Esophagus squamous epithelium (tissue), 5 donors: ENCODE results near the gene IDH1. TPM values are rescaled to one million over a fixed set of nuclear protein-coding genes. Genes with fewer than 3 reads are reported as not detected.

Experiments used
- DNase-seq: peaks from one replicate; lab custom pipeline; 2025; lab: John Stamatoyannopoulos, UW
- H3K27ac ChIP-seq, 4 donors: fragments of 200-600 bp; sonication (generic); one replicate each; pipeline ENCODE4 v1.5.1; 2016 to 2019; ENCODE audit warnings: mild to moderate bottlenecking in 1 of 4
- H3K27me3 ChIP-seq, 4 donors: fragments of 200-600 bp; sonication (generic); 1 replicate in 3 of 4; 2 replicates in 1 of 4; pipeline versions ENCODE4 v1.5.1 to v1.6.0; 2017 to 2021; ENCODE audit warnings: antibody characterized with exemption in 1 of 4
- H3K36me3 ChIP-seq, 3 donors: fragments of 200-600 bp; sonication (generic); one replicate each; pipeline ENCODE4 v1.5.1; 2016 to 2019
- H3K4me1 ChIP-seq, 3 donors: fragments of 200-600 bp; sonication (generic); one replicate each; pipeline ENCODE4 v1.5.1; 2017 to 2019
- H3K4me3 ChIP-seq, 4 donors: fragments of 200-600 bp; sonication (generic); 1 replicate in 3 of 4; 2 replicates in 1 of 4; pipeline ENCODE4 v1.5.1; 2016 to 2019; ENCODE audit warnings: mild to moderate bottlenecking in 2 of 4, moderate library complexity in 1 of 4
- H3K9me3 ChIP-seq, 3 donors: fragments of 200-600 bp; sonication (generic); one replicate each; pipeline ENCODE4 v1.5.1; 2016 to 2019
- POLR2A ChIP-seq, 4 donors: fragments of 450-650 bp; IDR thresholded peaks; one replicate each; pipeline ENCODE4 v1.6.1; 2017; ENCODE audit warnings: antibody characterized with exemption in 4 of 4, mild to moderate bottlenecking in 4 of 4, moderate library complexity in 3 of 4
- WGBS, 2 donors: methylation state at CpG; one replicate each; pipeline ENCODE4 v1.1.5; 2018; 5-methylcytosine and 5-hydroxymethylcytosine counted together
- intact Hi-C: fragments of 100-400 bp; cut with DNase I; formaldehyde crosslinking; loops from one replicate; pipeline ENCODE4 v1.15.0; 2022
- total RNA-seq, 4 donors: library from RNA; depleted of rRNA; stranded (reverse); fragments of >200 nt; gene quantifications; one replicate each; pipeline ENCODE4 v1.1.0, GENCODE V29; 2016
- TF ChIP-seq, protein P1 (sequence below), 6 experiments: fragments of 450-650 bp in 4 of 6; fragments of 200-600 bp in 2 of 6; sonication (generic) in 2 of 6; IDR thresholded peaks; one replicate each; pipeline ENCODE4 v1.5.1; 2016 to 2019; ENCODE audit warnings: antibody characterized with exemption in 6 of 6, mild to moderate bottlenecking in 4 of 6, moderate library complexity in 4 of 6
- donor health status: DM: yes; HTN: yes; CAD: no.

The IDH1 gene
- total RNA-seq, 4 donors from 2014 or later: 108 to 223 (median 142) TPM

DNA sequence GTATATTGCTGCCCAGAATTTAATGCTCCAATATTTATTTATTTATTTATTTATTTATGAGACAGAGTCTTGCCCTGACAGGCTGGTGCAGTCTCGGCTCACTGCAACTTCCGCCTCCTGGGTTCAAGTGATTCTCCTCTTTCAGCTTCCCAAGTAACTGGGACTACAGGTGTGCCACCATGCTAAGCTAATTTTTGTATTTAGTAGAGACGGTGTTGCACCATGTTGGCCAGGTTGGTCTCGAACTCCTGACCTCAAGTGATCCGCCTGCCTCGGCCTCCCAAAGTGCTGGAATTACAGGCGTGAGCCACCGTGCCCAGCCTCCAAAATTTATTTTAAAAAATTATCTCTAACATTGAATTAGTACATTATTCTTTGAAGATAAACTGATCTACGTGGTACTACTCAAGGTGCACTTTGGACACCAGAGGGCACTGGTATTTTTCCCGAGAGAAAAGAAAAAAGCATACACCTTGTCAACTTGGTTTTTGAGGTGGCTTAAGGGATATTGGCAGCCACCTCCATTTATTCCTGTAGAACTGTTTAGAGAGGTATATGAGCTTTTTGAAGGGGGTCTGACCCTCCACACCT lies 1.4 kb upstream of the IDH1 start:
- intact Hi-C loops: no loop called here
- DNase-seq: no peak
- whole genome bisulfite sequencing, 2 donors: 50 to 60% methylated on average over 10 of the region's 10 CpGs
- no peaks in the 10 kb centered on the region for H3K9me3 ChIP-seq
- no peak for TF ChIP-seq POLR2A (IDR thresholded peaks at IDR 0.05)
- TF ChIP-seq, protein P1, sequence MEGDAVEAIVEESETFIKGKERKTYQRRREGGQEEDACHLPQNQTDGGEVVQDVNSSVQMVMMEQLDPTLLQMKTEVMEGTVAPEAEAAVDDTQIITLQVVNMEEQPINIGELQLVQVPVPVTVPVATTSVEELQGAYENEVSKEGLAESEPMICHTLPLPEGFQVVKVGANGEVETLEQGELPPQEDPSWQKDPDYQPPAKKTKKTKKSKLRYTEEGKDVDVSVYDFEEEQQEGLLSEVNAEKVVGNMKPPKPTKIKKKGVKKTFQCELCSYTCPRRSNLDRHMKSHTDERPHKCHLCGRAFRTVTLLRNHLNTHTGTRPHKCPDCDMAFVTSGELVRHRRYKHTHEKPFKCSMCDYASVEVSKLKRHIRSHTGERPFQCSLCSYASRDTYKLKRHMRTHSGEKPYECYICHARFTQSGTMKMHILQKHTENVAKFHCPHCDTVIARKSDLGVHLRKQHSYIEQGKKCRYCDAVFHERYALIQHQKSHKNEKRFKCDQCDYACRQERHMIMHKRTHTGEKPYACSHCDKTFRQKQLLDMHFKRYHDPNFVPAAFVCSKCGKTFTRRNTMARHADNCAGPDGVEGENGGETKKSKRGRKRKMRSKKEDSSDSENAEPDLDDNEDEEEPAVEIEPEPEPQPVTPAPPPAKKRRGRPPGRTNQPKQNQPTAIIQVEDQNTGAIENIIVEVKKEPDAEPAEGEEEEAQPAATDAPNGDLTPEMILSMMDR (IDR thresholded peaks at IDR 0.05): peak in 3 of 6 experiments; percentile 9 to 23 (median 11)
- no peak overlapping the region for H3K4me3 ChIP-seq
- peaks cover 0 to 21% (median 0%) of the 10 kb centered on the region in 3 donors for H3K36me3 ChIP-seq
- H3K27ac ChIP-seq: no peak overlapping the region
- H3K4me1 ChIP-seq: peaks cover 5 to 49% (median 17%) of the 10 kb centered on the region in 3 donors
- no peaks in the 10 kb centered on the region for H3K27me3 ChIP-seq

DNA sequence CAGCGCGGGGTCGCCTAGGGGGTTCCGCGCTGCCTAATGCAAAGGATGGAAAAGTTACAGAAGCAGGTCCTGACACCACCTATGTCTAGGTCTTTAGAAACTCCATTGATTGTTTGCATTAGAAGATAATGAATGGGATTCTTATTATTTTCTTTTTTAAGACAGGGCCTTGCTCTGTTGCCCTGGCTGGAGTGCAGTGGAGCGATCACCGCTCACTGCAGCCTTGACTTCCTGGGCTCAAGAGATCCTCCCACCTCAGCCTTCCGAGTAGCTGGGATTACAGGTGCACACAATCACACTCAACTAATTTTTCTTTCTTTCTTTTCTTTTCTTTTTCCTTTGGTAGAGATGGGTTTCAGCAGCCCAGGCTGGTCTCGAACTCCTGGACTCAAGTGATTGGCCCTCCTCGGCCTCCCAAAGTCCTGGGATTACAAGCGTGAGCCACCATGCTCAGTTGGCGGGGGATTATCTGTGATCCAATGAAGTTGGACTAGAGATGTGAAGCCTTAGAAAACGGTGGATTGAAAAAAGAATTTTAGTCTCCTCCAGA lies 761 bp upstream of the IDH1 start:
- H3K9me3 ChIP-seq: no peaks in the 10 kb centered on the region
- DNase-seq: no peak
- peaks cover 0 to 27% (median 0%) of the 10 kb centered on the region in 3 donors for H3K36me3 ChIP-seq
- TF ChIP-seq, protein P1 (IDR thresholded peaks at IDR 0.05): no peak
- no peak for TF ChIP-seq POLR2A (IDR thresholded peaks at IDR 0.05)
- H3K4me1 ChIP-seq: peaks cover 5 to 55% (median 17%) of the 10 kb centered on the region in 3 donors
- no peaks in the 10 kb centered on the region for H3K27me3 ChIP-seq
- H3K4me3 ChIP-seq: peak overlapping the region; percentile 76 to 88 (median 84)
- 19 to 28% methylated on average over 11 to 12 of the region's 13 CpGs for WGBS, 2 donors
- intact Hi-C loops: no loop called here
- H3K27ac ChIP-seq: peak overlapping the region; percentile 71 to 92 (median 86)

DNA sequence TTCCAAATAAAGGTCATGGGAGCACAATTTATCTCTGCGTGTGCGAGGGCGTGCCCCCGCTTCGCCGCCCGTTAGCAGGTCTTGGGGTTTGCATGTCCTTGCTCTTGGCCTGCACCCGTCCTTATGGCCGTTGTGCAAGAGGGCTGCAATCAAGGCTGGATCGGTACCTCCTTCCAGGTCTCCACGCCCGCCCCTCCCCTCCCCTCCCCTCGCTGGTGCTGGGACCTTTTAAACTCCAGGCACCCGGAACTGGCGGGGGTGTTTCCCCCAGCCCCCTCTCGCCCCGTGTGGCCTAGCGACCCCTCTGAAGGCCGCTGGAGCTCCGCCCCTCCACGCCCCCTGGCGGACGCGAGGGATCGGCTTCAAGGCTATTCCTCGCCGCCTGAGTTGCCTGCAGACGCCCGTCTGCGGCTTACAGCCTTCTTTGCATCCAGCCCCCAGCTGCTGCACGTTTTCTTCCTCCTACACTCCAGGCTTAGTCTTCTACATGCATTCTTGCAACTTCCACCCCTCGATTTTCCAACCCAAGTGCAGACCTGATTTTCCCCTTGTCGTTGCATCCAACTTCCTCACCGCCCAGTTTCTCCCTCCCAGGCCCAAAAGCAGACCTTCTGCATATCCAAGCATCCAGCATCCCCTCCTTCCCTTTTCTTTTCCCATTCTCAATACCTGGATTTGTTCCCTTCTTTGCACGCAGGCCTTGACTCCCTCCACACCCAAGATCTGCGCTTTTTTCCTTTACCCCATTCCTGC lies 577 bp downstream of the IDH1 start:
- Histone ChIP-seq H3K9me3 (no peaks in the 10 kb centered on the region), H3K36me3 (peaks cover 0 to 41% (median 0%) of the 10 kb centered on the region in 3 donors), H3K27ac (peak overlapping the region; percentile 71 to 92 (median 86)), H3K4me1 (peaks cover 5 to 68% (median 22%) of the 10 kb centered on the region in 3 donors), H3K27me3 (no peaks in the 10 kb centered on the region), H3K4me3 (peak overlapping the region; percentile 76 to 88 (median 84))
- TF ChIP-seq POLR2A (IDR thresholded peaks at IDR 0.05): no peak
- TF ChIP-seq, protein P1 (IDR thresholded peaks at IDR 0.05): peak; percentile 70 to 88 (median 78)
- intact Hi-C loops: no loop called here
- 0% methylated on average over 18 to 31 of the region's 36 CpGs for WGBS, 2 donors
- peak; percentile 13 for DNase-seq

DNA sequence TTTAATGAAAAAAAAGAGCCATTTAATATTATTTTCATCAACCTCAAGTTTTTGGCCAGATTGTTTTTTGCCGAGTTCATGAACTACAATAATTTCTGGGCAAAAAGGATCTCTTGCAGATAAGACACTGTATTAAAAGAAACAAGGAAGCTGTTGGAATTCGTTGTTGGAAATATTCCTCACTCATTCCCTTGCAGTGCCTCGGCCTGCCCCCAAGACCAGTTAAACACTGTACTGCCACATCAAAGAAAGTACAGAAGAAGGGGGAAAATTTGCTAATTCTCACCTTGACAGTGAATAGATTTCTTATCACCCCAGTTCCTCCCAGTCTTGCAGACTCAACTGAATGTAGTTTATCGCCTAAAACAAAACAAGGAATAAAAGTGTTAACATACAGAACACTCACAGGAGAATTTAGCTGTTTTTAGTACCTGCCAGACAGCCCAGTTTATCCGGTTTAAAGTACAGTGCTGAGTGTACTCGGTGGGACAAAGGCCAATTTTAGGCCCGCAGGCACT lies 1.2 kb downstream of the IDH1 start:
- peaks cover 5 to 73% (median 22%) of the 10 kb centered on the region in 3 donors for H3K4me1 ChIP-seq
- intact Hi-C loops: no loop called here
- 3 to 9% methylated on average over 6 to 7 of the region's 7 CpGs for WGBS, 2 donors

More for the DNA sequence above, 1.2 kb downstream of the IDH1 start:
- Histone ChIP-seq H3K27ac (peak overlapping the region; percentile 71 to 92 (median 86)), H3K36me3 (peaks cover 0 to 47% (median 0%) of the 10 kb centered on the region in 3 donors), H3K4me3 (peak overlapping the region; percentile 76 to 88 (median 84)), H3K9me3 (no peaks in the 10 kb centered on the region), H3K27me3 (no peaks in the 10 kb centered on the region)
- no peak for DNase-seq
- TF ChIP-seq, protein P1 (IDR thresholded peaks at IDR 0.05): no peak
- no peak for TF ChIP-seq POLR2A (IDR thresholded peaks at IDR 0.05)
